OCI-LY7 (cell line): ENCODE measurements around the gene STOML2. TPM values are rescaled to one million over a fixed set of nuclear protein-coding genes. Genes with fewer than 3 reads are reported as not detected.

ENCODE experiments used
- BruUV-seq: library from RNA; stranded (reverse); fragments of 400-500 nt; replicated peaks from 2 replicates; lab custom pipeline; 2021; lab: Mats Ljungman, UMichigan
- CTCF ChIA-PET: fragments of 300-600 bp; sonication (Branson Sonifier 250); formaldehyde crosslinking; loops from one replicate; lab custom pipeline; 2022; ENCODE audit warnings: antibody characterized with exemption; ENCODE audit not compliant: unreplicated experiment; lab: Charles Lee
- POLR2A ChIA-PET: fragments of 300-600 bp; sonication (Branson Sonifier 250); formaldehyde crosslinking; loops from one replicate; lab custom pipeline; 2022; ENCODE audit warnings: antibody characterized with exemption; lab: Charles Lee
- DNase-seq: peaks from one replicate; pipeline ENCODE4 v3.0.0-alpha.2; 2015; ENCODE audit warnings: low spot score
- H2AFZ ChIP-seq: fragments of 200-600 bp; sonication (generic), shearing (Covaris generic); 2 replicates; pipeline ENCODE4 v1.6.1; 2014; ENCODE audit warnings: mild to moderate bottlenecking, antibody characterized with exemption, low read length, moderate library complexity
- H3K27ac ChIP-seq: fragments of 200-600 bp; sonication (generic); 2 replicates; pipeline ENCODE4 v1.5.1; 2014; ENCODE audit warnings: mixed run types, low read depth, mild to moderate bottlenecking, moderate library complexity, low read length, inconsistent platforms; ENCODE audit not compliant: poor library complexity, severe bottlenecking
- H3K36me3 ChIP-seq: fragments of 200-600 bp; sonication (generic); 2 replicates; pipeline ENCODE4 v1.6.1; 2014; ENCODE audit warnings: mild to moderate bottlenecking, antibody characterized with exemption, low read length, moderate library complexity, mixed read lengths; ENCODE audit not compliant: insufficient read depth
- H3K4me1 ChIP-seq: fragments of 200-600 bp; sonication (generic); 2 replicates; pipeline ENCODE4 v1.5.1; 2014; ENCODE audit warnings: mild to moderate bottlenecking, low read length; ENCODE audit not compliant: insufficient read depth, poor library complexity, severe bottlenecking
- H3K4me2 ChIP-seq: fragments of 200-600 bp; sonication (generic); 2 replicates; pipeline ENCODE4 v1.6.1; 2014; ENCODE audit warnings: mild to moderate bottlenecking, low read length
- H3K4me3 ChIP-seq: fragments of 200-600 bp; sonication (generic); 2 replicates; pipeline ENCODE4 v1.5.1; 2014; ENCODE audit warnings: mild to moderate bottlenecking, low read depth, low read length; ENCODE audit not compliant: poor library complexity, severe bottlenecking
- H3K79me2 ChIP-seq: fragments of 200-600 bp; sonication (generic); 2 replicates; pipeline ENCODE4 v1.6.1; 2016; ENCODE audit warnings: low read depth, mild to moderate bottlenecking, low read length, moderate library complexity, mixed read lengths; ENCODE audit not compliant: insufficient read depth
- H3K9me2 ChIP-seq: fragments of 200-600 bp; sonication (generic); 2 replicates; pipeline ENCODE4 v1.6.1; 2016; ENCODE audit warnings: mild to moderate bottlenecking, low read length, mixed read lengths; ENCODE audit not compliant: insufficient read depth
- H3K9me3 ChIP-seq: fragments of 200-600 bp; sonication (generic); 2 replicates; pipeline ENCODE4 v1.6.1; 2014; ENCODE audit warnings: mild to moderate bottlenecking, mixed run types, low read length, mixed read lengths
- H4K20me1 ChIP-seq: fragments of 200-600 bp; sonication (generic); 2 replicates; pipeline ENCODE4 v1.6.1; 2014; ENCODE audit warnings: mild to moderate bottlenecking, antibody characterized with exemption, low read length, moderate library complexity, mixed read lengths; ENCODE audit not compliant: insufficient read depth
- CTCF ChIP-seq: fragments of 200-600 bp; sonication (generic); conservative IDR thresholded peaks from 2 replicates; pipeline ENCODE4 v1.5.1; 2014; ENCODE audit warnings: mild to moderate bottlenecking, antibody characterized with exemption, low read length, moderate library complexity, mixed read lengths
- EZH2phosphoT487 ChIP-seq: fragments of 200-600 bp; sonication (generic); IDR thresholded peaks from 2 replicates; pipeline ENCODE4 v1.6.1; 2018; ENCODE audit warnings: low read depth, borderline replicate concordance, mild to moderate bottlenecking, mixed run types, antibody characterized with exemption, low read length, moderate library complexity, mixed read lengths
- intact Hi-C: fragments of 100-400 bp; cut with micrococcal nuclease; formaldehyde crosslinking; loops from one replicate; pipeline ENCODE4 v1.10.0; 2022; ENCODE audit not compliant: unreplicated experiment
- total RNA-seq, 2 experiments: library from RNA; depleted of rRNA in 1 of 2; stranded (reverse); fragments of >200 nt in 1 of 2; shearing (Covaris generic) in 1 of 2; gene quantifications; 2 replicates each; pipeline ENCODE4 v1.2.3, GENCODE V29; 2014 to 2022

STOML2 gene
- total RNA-seq, 2 experiments from 2014 or later = 155 to 158 TPM

GRCh38 chr9:35110327-35110761, 7.4 kb upstream of the STOML2 start:
- ChIA-PET POLR2A (interaction anchor here (0.5 kb wide), 1 partner anchor 30 kb away, joined by 4 read pairs; no protein-coding TSS in a partner anchor), CTCF (interaction anchor here (0.7 kb wide), 1 partner anchor 13 kb away, joined by 4 read pairs; no protein-coding TSS in a partner anchor)
- Histone ChIP-seq H3K4me1 (peaks cover 35% of the 10 kb centered on the region), H3K79me2 (no peaks in the 10 kb centered on the region), H2AFZ (no peak overlapping the region), H3K4me2 (peak overlapping the region; percentile 95), H3K36me3 (no peaks in the 10 kb centered on the region), H4K20me1 (no peaks in the 10 kb centered on the region), H3K9me2 (no peaks in the 10 kb centered on the region), H3K9me3 (no peaks in the 10 kb centered on the region), H3K4me3 (no peak overlapping the region), H3K27ac (no peak overlapping the region)
- TF ChIP-seq EZH2phosphoT487 (no peak), CTCF (no peak)
- intact Hi-C loops = no loop called here
- no peak for DNase-seq
- no TSS peak for BruUV-seq

- H3K4me3 ChIP-seq = no peak overlapping the region
- no peaks in the 10 kb centered on the region for H3K79me2 ChIP-seq
- BruUV-seq = no TSS peak
- H2AFZ ChIP-seq = no peak overlapping the region
- H3K4me1 ChIP-seq = peaks cover 22% of the 10 kb centered on the region
- H3K27ac ChIP-seq = no peak overlapping the region
- no peaks in the 10 kb centered on the region for H4K20me1 ChIP-seq
- TF ChIP-seq EZH2phosphoT487 (no peak), CTCF (no peak)
- no peaks in the 10 kb centered on the region for H3K9me2 ChIP-seq
- H3K4me2 ChIP-seq = no peak overlapping the region
- intact Hi-C loops = no loop called here
- H3K36me3 ChIP-seq = no peaks in the 10 kb centered on the region
- ChIA-PET POLR2A (interaction anchor here (0.6 to 1.0 kb wide), 2 partner anchors 37 to 524 kb away, joined by 3 to 9 read pairs; no protein-coding TSS in a partner anchor), CTCF (no interaction called here)
- no peaks in the 10 kb centered on the region for H3K9me3 ChIP-seq
- no peak for DNase-seq
These were observed 6.1 kb upstream of the STOML2 start for GRCh38 chr9:35108946-35109575.

GRCh38 chr9:35108461-35108860, 5.5 kb upstream of the STOML2 start:
- intact Hi-C loops = no loop called here
- H3K9me2 ChIP-seq = no peaks in the 10 kb centered on the region
- H4K20me1 ChIP-seq = no peaks in the 10 kb centered on the region
- H3K27ac ChIP-seq = no peak overlapping the region
- ChIA-PET CTCF (no interaction called here), POLR2A (no interaction called here)
- no peak overlapping the region for H3K4me2 ChIP-seq
- TF ChIP-seq EZH2phosphoT487 (no peak), CTCF (no peak)
- DNase-seq = no peak
- no peaks in the 10 kb centered on the region for H3K9me3 ChIP-seq
- no TSS peak for BruUV-seq
- H3K36me3 ChIP-seq = no peaks in the 10 kb centered on the region
- H3K4me3 ChIP-seq = no peak overlapping the region
- H3K79me2 ChIP-seq = no peaks in the 10 kb centered on the region
- no peak overlapping the region for H2AFZ ChIP-seq
- peaks cover 21% of the 10 kb centered on the region for H3K4me1 ChIP-seq
